ENCODE results near the gene ENTPD6. TPM values are rescaled to one million over a fixed set of nuclear protein-coding genes. Genes with fewer than 3 reads are reported as not detected.

ENTPD6 gene
- total and polyA plus RNA-seq, 2 of the 4 experiments (the other 2 are of a cell fraction) = 61.1 to 98.6 TPM

- peak overlapping the region; percentile 71 for H2AFZ ChIP-seq (replicated peaks; ENCODE audit: low read length, poor library complexity)
- peak overlapping the region; percentile 98 for H3K4ac ChIP-seq (ENCODE audit: low read depth, low read length)
- no TSS peak for BruUV-seq (replicated peaks)
- peak overlapping the region; percentile 55 for H4K5ac ChIP-seq (ENCODE audit: low read depth, low read length)
- H3K4me2 ChIP-seq (ENCODE audit: low read depth, low read length) = peak overlapping the region; percentile 23
- peak overlapping the region; percentile 94 for H3K14ac ChIP-seq (replicated peaks; ENCODE audit: low read depth, low read length)
- no peaks in the 10 kb centered on the region for H3K9me3 ChIP-seq (ENCODE audit: control insufficient read depth, insufficient read depth, low read length)
- peak; percentile 73 for DNase-seq
- peak overlapping the region; percentile 51; the same call in 1 of the 2 replicates for H3K9ac ChIP-seq (ENCODE audit: low read depth, low read length)
- dilution Hi-C loops (cut with HindIII; ENCODE audit: low sequenced_read_pairs, unreplicated experiment) (no loop called here), intact Hi-C loops (cut with micrococcal nuclease) (no loop called here), in situ Hi-C loops (cut with MboI; ENCODE audit: low sequenced_read_pairs) (no loop called here)
- H3K56ac ChIP-seq (ENCODE audit: extremely low read depth, insufficient read depth, low read length) = peak overlapping the region; percentile 98
- H3K18ac ChIP-seq (ENCODE audit: low read depth, low read length) = peak overlapping the region; percentile 77
- H3K23ac ChIP-seq (ENCODE audit: low read depth, low read length) = peak overlapping the region; percentile 94
- H3K4me3 ChIP-seq (ENCODE audit: insufficient read depth, low read depth, low read length) = no peak overlapping the region
- peak overlapping the region; percentile 94 for H2BK5ac ChIP-seq (ENCODE audit: low read depth, low read length, poor library complexity, severe bottlenecking)
- peak; percentile 14; the same call in 1 of the 2 replicates for TF ChIP-seq FOS (IDR thresholded peaks at IDR 0.05; ENCODE audit: low read depth, low read length)
- no peak for TF ChIP-seq ELK1 (IDR thresholded peaks at IDR 0.05; ENCODE audit: borderline replicate concordance, low read depth, low read length)
- no peak for TF ChIP-seq RAD21 (IDR thresholded peaks at IDR 0.05; ENCODE audit: low read length)
- TF ChIP-seq BHLHE40 (IDR thresholded peaks at IDR 0.05; ENCODE audit: low read depth, low read length) = no peak
- TF ChIP-seq MAZ (IDR thresholded peaks at IDR 0.05; ENCODE audit: borderline replicate concordance, low read depth, low read length) = no peak
- 0 out of 2 replicates have a peak, but pooled peaks have one; percentile 17 for TF ChIP-seq MXI1 (IDR thresholded peaks at IDR 0.05; ENCODE audit: borderline replicate concordance, low read depth, low read length)
- TF ChIP-seq RFX5 (IDR thresholded peaks at IDR 0.05; ENCODE audit: low read depth, low read length) = no peak
- TF ChIP-seq CHD1 (IDR thresholded peaks at IDR 0.05; ENCODE audit: low read depth, low read length) = no peak
- TF ChIP-seq POLR2A (IDR thresholded peaks at IDR 0.05; ENCODE audit: low read depth, low read length) = no peak; the same call in 1 of the 2 replicates
- TF ChIP-seq CEBPB (IDR thresholded peaks at IDR 0.05; ENCODE audit: low read depth, low read length) = peak; percentile 59
- no peak for TF ChIP-seq MAFK (IDR thresholded peaks at IDR 0.05; ENCODE audit: low read depth, low read length)
- H3K27ac ChIP-seq (ENCODE audit: insufficient read depth, low read length) = peak overlapping the region; percentile 91
- peak; percentile 28 for ATAC-seq (ENCODE audit: low read depth)
- peak overlapping the region; percentile 99 for H2BK120ac ChIP-seq (ENCODE audit: low read depth, low read length)
- peaks cover 0 to 19% of the 10 kb centered on the region in 2 experiments; a peak in 2 of 4 replicates for H3K79me1 ChIP-seq (ENCODE audit: low read depth in 1 of 2, low read length in 2 of 2)
- peak overlapping the region; percentile 99 for H2AK5ac ChIP-seq (ENCODE audit: low read depth, low read length)
- H2BK20ac ChIP-seq (ENCODE audit: low read depth, low read length) = peak overlapping the region; percentile 98
- peak overlapping the region; percentile 98 for H2BK15ac ChIP-seq (ENCODE audit: low read depth, low read length)
- H3K9me1 ChIP-seq (ENCODE audit: insufficient read depth, low read length) = peaks cover 40% of the 10 kb centered on the region
- CTCF ChIA-PET = no interaction called here
- no peaks in the 10 kb centered on the region for H4K20me1 ChIP-seq (ENCODE audit: insufficient read depth, low read length)
- peak overlapping the region; percentile 41 to 87 for H4K8ac ChIP-seq (ENCODE audit: low read depth in 2 of 2, low read length in 2 of 2)
- peak overlapping the region; percentile 90 for H2AK9ac ChIP-seq (replicated peaks; ENCODE audit: low read depth, low read length, poor library complexity)
- peak overlapping the region; percentile 100 for H4K91ac ChIP-seq (ENCODE audit: insufficient read depth, low read depth, low read length)
- POLR2A ChIA-PET (ENCODE audit: unreplicated experiment) = no interaction called here
- no CpG with 5 or more reads among the region's 12 CpGs for WGBS, 2 experiments (ENCODE audit: extremely low coverage in 2 of 2, insufficient read length in 1 of 2)
- no peaks in the 10 kb centered on the region for H3K27me3 ChIP-seq (ENCODE audit: control insufficient read depth, insufficient read depth, low read length)
- H3K4me1 ChIP-seq (ENCODE audit: control insufficient read depth, insufficient read depth, low read length) = peaks cover 17% of the 10 kb centered on the region
- no peaks in the 10 kb centered on the region for H3K36me3 ChIP-seq (ENCODE audit: control insufficient read depth, insufficient read depth, low read length)
Measured at GRCh38 chr20:25238319-25239037, 43.0 kb downstream of the ENTPD6 start.

All from IMR-90 (cell line).